ENCODE measurements around the gene ACTRT2.

Gene ACTRT2

GRCh38 chr1:3021233-3021671 is at the start of gene ACTRT2:
Gene ACTRT2 (plus strand): TSS chr1:3021467. CDS start chr1:3021687, 220 bp downstream.
- H3K27me3 ChIP-seq (ENCODE audit: control insufficient read depth, insufficient read depth, low read length): peaks cover 10% of the 10 kb centered on the region; the same call in 1 of the 2 replicates
- H3K27ac ChIP-seq (ENCODE audit: low read depth, low read length): no peak within 1 kb of the TSS
- H3K4me3 ChIP-seq (ENCODE audit: low read depth, low read length): no peak within 1 kb of the TSS
- H3K4me1 ChIP-seq (ENCODE audit: control insufficient read depth, insufficient read depth, low read length): peaks cover 11% of the 10 kb centered on the region
- peak within 1 kb of the TSS; percentile 16 for H3K9ac ChIP-seq (ENCODE audit: low read length)
- no peaks in the 10 kb centered on the region for H3K36me3 ChIP-seq (ENCODE audit: control insufficient read depth, insufficient read depth, low read length)
- peaks cover 14% of the 10 kb centered on the region for H3K9me3 ChIP-seq (ENCODE audit: control insufficient read depth, insufficient read depth, low read depth, low read length)

GRCh38 chr1:2971609-2972008 is 49.7 kb upstream of the ACTRT2 start:
- Histone ChIP-seq H3K27me3 (ENCODE audit: control insufficient read depth, insufficient read depth, low read length) (no peaks in the 10 kb centered on the region), H3K9me3 (ENCODE audit: control insufficient read depth, insufficient read depth, low read depth, low read length) (peaks cover 4% of the 10 kb centered on the region; the same call in 1 of the 2 replicates), H3K36me3 (ENCODE audit: control insufficient read depth, insufficient read depth, low read length) (no peaks in the 10 kb centered on the region)

GRCh38 chr1:2972011-2972878 is 49.0 kb upstream of the ACTRT2 start:
- Histone ChIP-seq H3K9me3 (ENCODE audit: control insufficient read depth, insufficient read depth, low read depth, low read length) (peaks cover 4% of the 10 kb centered on the region; the same call in 1 of the 2 replicates), H3K4me1 (ENCODE audit: control insufficient read depth, insufficient read depth, low read length) (no peaks in the 10 kb centered on the region), H3K27me3 (ENCODE audit: control insufficient read depth, insufficient read depth, low read length) (no peaks in the 10 kb centered on the region), H3K36me3 (ENCODE audit: control insufficient read depth, insufficient read depth, low read length) (no peaks in the 10 kb centered on the region), H3K4me3 (ENCODE audit: low read depth, low read length) (no peak overlapping the region), H3K27ac (ENCODE audit: low read depth, low read length) (no peak overlapping the region), H3K9ac (ENCODE audit: low read length) (no peak overlapping the region)

More at GRCh38 chr1:2971609-2972008, 49.7 kb upstream of the ACTRT2 start:
- no peak overlapping the region for H3K9ac ChIP-seq (ENCODE audit: low read length)
- H3K4me3 ChIP-seq (ENCODE audit: low read depth, low read length): no peak overlapping the region
- no peak overlapping the region for H3K27ac ChIP-seq (ENCODE audit: low read depth, low read length)
- no peaks in the 10 kb centered on the region for H3K4me1 ChIP-seq (ENCODE audit: control insufficient read depth, insufficient read depth, low read length)

- no peaks in the 10 kb centered on the region for H3K4me1 ChIP-seq (ENCODE audit: control insufficient read depth, insufficient read depth, low read length)
- H3K27ac ChIP-seq (ENCODE audit: low read depth, low read length): no peak overlapping the region
- no peak overlapping the region for H3K9ac ChIP-seq (ENCODE audit: low read length)
- no peaks in the 10 kb centered on the region for H3K36me3 ChIP-seq (ENCODE audit: control insufficient read depth, insufficient read depth, low read length)
- H3K27me3 ChIP-seq (ENCODE audit: control insufficient read depth, insufficient read depth, low read length): no peaks in the 10 kb centered on the region
- peaks cover 4% of the 10 kb centered on the region; the same call in 1 of the 2 replicates for H3K9me3 ChIP-seq (ENCODE audit: control insufficient read depth, insufficient read depth, low read depth, low read length)
- no peak overlapping the region for H3K4me3 ChIP-seq (ENCODE audit: low read depth, low read length)
These were observed 48.2 kb upstream of the ACTRT2 start for GRCh38 chr1:2972879-2973575.

GRCh38 chr1:2973601-2974593 is 47.4 kb upstream of the ACTRT2 start:
- Histone ChIP-seq H3K4me3 (ENCODE audit: low read depth, low read length) (no peak overlapping the region), H3K9ac (ENCODE audit: low read length) (no peak overlapping the region), H3K36me3 (ENCODE audit: control insufficient read depth, insufficient read depth, low read length) (no peaks in the 10 kb centered on the region), H3K9me3 (ENCODE audit: control insufficient read depth, insufficient read depth, low read depth, low read length) (peaks cover 4% of the 10 kb centered on the region; the same call in 1 of the 2 replicates), H3K27me3 (ENCODE audit: control insufficient read depth, insufficient read depth, low read length) (no peaks in the 10 kb centered on the region), H3K27ac (ENCODE audit: low read depth, low read length) (no peak overlapping the region), H3K4me1 (ENCODE audit: control insufficient read depth, insufficient read depth, low read length) (no peaks in the 10 kb centered on the region)

GRCh38 chr1:2974701-2975301 is 46.5 kb upstream of the ACTRT2 start:
- Histone ChIP-seq H3K27me3 (ENCODE audit: control insufficient read depth, insufficient read depth, low read length) (no peaks in the 10 kb centered on the region), H3K36me3 (ENCODE audit: control insufficient read depth, insufficient read depth, low read length) (no peaks in the 10 kb centered on the region), H3K9me3 (ENCODE audit: control insufficient read depth, insufficient read depth, low read depth, low read length) (peaks cover 4% of the 10 kb centered on the region; the same call in 1 of the 2 replicates), H3K4me3 (ENCODE audit: low read depth, low read length) (no peak overlapping the region), H3K9ac (ENCODE audit: low read length) (no peak overlapping the region), H3K4me1 (ENCODE audit: control insufficient read depth, insufficient read depth, low read length) (no peaks in the 10 kb centered on the region), H3K27ac (ENCODE audit: low read depth, low read length) (no peak overlapping the region)

DNA sequence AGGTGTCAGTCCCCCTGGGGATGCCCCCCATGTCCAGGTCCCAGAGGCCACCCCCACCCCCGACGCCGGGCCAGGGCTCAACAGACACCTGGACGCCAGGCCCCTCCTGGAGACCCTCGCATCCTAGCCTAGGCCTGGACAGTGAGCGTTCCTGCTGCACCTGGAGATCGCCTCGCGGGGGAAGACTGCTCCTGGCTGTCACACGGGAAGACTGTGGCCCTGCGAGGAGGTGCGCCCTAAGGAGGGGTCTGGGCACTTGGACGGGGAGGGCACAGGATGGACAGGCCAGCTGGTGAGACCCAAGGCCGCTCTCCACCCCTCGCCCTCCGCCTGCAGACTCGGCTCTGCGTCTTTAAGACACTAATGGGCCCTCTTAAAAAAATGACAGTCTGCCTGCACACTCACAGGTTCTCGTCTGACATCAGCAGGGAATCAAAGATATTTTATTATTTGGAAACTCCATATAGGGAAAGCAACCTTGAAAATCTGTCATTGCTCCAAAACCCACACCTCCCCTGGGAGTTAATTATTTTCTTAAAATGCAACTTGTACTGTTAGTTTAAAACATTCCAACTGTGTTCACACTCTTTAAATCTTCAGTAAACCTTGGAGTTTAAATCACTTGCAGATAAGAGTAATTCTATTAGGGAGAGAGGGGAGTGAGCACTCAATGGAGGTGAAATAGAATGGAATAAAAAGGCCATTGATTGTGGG is 45.6 kb upstream of the ACTRT2 start:
- no peaks in the 10 kb centered on the region for H3K36me3 ChIP-seq (ENCODE audit: control insufficient read depth, insufficient read depth, low read length)
- H3K9ac ChIP-seq (ENCODE audit: low read length): no peak overlapping the region
- H3K9me3 ChIP-seq (ENCODE audit: control insufficient read depth, insufficient read depth, low read depth, low read length): peaks cover 4% of the 10 kb centered on the region; the same call in 1 of the 2 replicates
- no peak overlapping the region for H3K27ac ChIP-seq (ENCODE audit: low read depth, low read length)
- no peaks in the 10 kb centered on the region for H3K27me3 ChIP-seq (ENCODE audit: control insufficient read depth, insufficient read depth, low read length)
- no peak overlapping the region for H3K4me3 ChIP-seq (ENCODE audit: low read depth, low read length)
- no peaks in the 10 kb centered on the region for H3K4me1 ChIP-seq (ENCODE audit: control insufficient read depth, insufficient read depth, low read length)

- H3K27ac ChIP-seq (ENCODE audit: low read depth, low read length): no peak overlapping the region
- H3K27me3 ChIP-seq (ENCODE audit: control insufficient read depth, insufficient read depth, low read length): no peaks in the 10 kb centered on the region
- no peaks in the 10 kb centered on the region for H3K36me3 ChIP-seq (ENCODE audit: control insufficient read depth, insufficient read depth, low read length)
- no peaks in the 10 kb centered on the region for H3K4me1 ChIP-seq (ENCODE audit: control insufficient read depth, insufficient read depth, low read length)
- H3K9me3 ChIP-seq (ENCODE audit: control insufficient read depth, insufficient read depth, low read depth, low read length): peaks cover 4% of the 10 kb centered on the region; the same call in 1 of the 2 replicates
- H3K4me3 ChIP-seq (ENCODE audit: low read depth, low read length): no peak overlapping the region
- no peak overlapping the region for H3K9ac ChIP-seq (ENCODE audit: low read length)
These were observed 45.1 kb upstream of the ACTRT2 start for GRCh38 chr1:2976180-2976562.

- no peaks in the 10 kb centered on the region for H3K27me3 ChIP-seq (ENCODE audit: control insufficient read depth, insufficient read depth, low read length)
These were observed 43.2 kb upstream of the ACTRT2 start for GRCh38 chr1:2977886-2978611.

More at GRCh38 chr1:2977886-2978611, 43.2 kb upstream of the ACTRT2 start:
- H3K36me3 ChIP-seq (ENCODE audit: control insufficient read depth, insufficient read depth, low read length): no peaks in the 10 kb centered on the region
- no peak overlapping the region for H3K4me3 ChIP-seq (ENCODE audit: low read depth, low read length)
- no peaks in the 10 kb centered on the region for H3K4me1 ChIP-seq (ENCODE audit: control insufficient read depth, insufficient read depth, low read length)
- no peak overlapping the region for H3K27ac ChIP-seq (ENCODE audit: low read depth, low read length)
- H3K9ac ChIP-seq (ENCODE audit: low read length): no peak overlapping the region
- H3K9me3 ChIP-seq (ENCODE audit: control insufficient read depth, insufficient read depth, low read depth, low read length): no peaks in the 10 kb centered on the region
